OCI-LY7 (cell line): ENCODE results near the gene STKLD1. TPM values are rescaled to one million over a fixed set of nuclear protein-coding genes. Genes with fewer than 3 reads are reported as not detected.

Source experiments
- BruUV-seq: library from RNA; stranded (reverse); fragments of 400-500 nt; replicated peaks from 2 replicates; lab custom pipeline; 2021; lab: Mats Ljungman, UMichigan
- CTCF ChIA-PET: fragments of 300-600 bp; sonication (Branson Sonifier 250); formaldehyde crosslinking; loops from one replicate; lab custom pipeline; 2022; ENCODE audit warnings: antibody characterized with exemption; ENCODE audit not compliant: unreplicated experiment; lab: Charles Lee
- POLR2A ChIA-PET: fragments of 300-600 bp; sonication (Branson Sonifier 250); formaldehyde crosslinking; loops from one replicate; lab custom pipeline; 2022; ENCODE audit warnings: antibody characterized with exemption; lab: Charles Lee
- DNase-seq: peaks from one replicate; pipeline ENCODE4 v3.0.0-alpha.2; 2015; ENCODE audit warnings: low spot score
- H2AFZ ChIP-seq: fragments of 200-600 bp; sonication (generic), shearing (Covaris generic); 2 replicates; pipeline ENCODE4 v1.6.1; 2014; ENCODE audit warnings: mild to moderate bottlenecking, antibody characterized with exemption, low read length, moderate library complexity
- H3K27ac ChIP-seq: fragments of 200-600 bp; sonication (generic); 2 replicates; pipeline ENCODE4 v1.5.1; 2014; ENCODE audit warnings: mixed run types, low read depth, mild to moderate bottlenecking, moderate library complexity, low read length, inconsistent platforms; ENCODE audit not compliant: poor library complexity, severe bottlenecking
- H3K36me3 ChIP-seq: fragments of 200-600 bp; sonication (generic); 2 replicates; pipeline ENCODE4 v1.6.1; 2014; ENCODE audit warnings: mild to moderate bottlenecking, antibody characterized with exemption, low read length, moderate library complexity, mixed read lengths; ENCODE audit not compliant: insufficient read depth
- H3K4me1 ChIP-seq: fragments of 200-600 bp; sonication (generic); 2 replicates; pipeline ENCODE4 v1.5.1; 2014; ENCODE audit warnings: mild to moderate bottlenecking, low read length; ENCODE audit not compliant: insufficient read depth, poor library complexity, severe bottlenecking
- H3K4me2 ChIP-seq: fragments of 200-600 bp; sonication (generic); 2 replicates; pipeline ENCODE4 v1.6.1; 2014; ENCODE audit warnings: mild to moderate bottlenecking, low read length
- H3K4me3 ChIP-seq: fragments of 200-600 bp; sonication (generic); 2 replicates; pipeline ENCODE4 v1.5.1; 2014; ENCODE audit warnings: mild to moderate bottlenecking, low read depth, low read length; ENCODE audit not compliant: poor library complexity, severe bottlenecking
- H3K79me2 ChIP-seq: fragments of 200-600 bp; sonication (generic); 2 replicates; pipeline ENCODE4 v1.6.1; 2016; ENCODE audit warnings: low read depth, mild to moderate bottlenecking, low read length, moderate library complexity, mixed read lengths; ENCODE audit not compliant: insufficient read depth
- H3K9me2 ChIP-seq: fragments of 200-600 bp; sonication (generic); 2 replicates; pipeline ENCODE4 v1.6.1; 2016; ENCODE audit warnings: mild to moderate bottlenecking, low read length, mixed read lengths; ENCODE audit not compliant: insufficient read depth
- H3K9me3 ChIP-seq: fragments of 200-600 bp; sonication (generic); 2 replicates; pipeline ENCODE4 v1.6.1; 2014; ENCODE audit warnings: mild to moderate bottlenecking, mixed run types, low read length, mixed read lengths
- H4K20me1 ChIP-seq: fragments of 200-600 bp; sonication (generic); 2 replicates; pipeline ENCODE4 v1.6.1; 2014; ENCODE audit warnings: mild to moderate bottlenecking, antibody characterized with exemption, low read length, moderate library complexity, mixed read lengths; ENCODE audit not compliant: insufficient read depth
- CTCF ChIP-seq: fragments of 200-600 bp; sonication (generic); conservative IDR thresholded peaks from 2 replicates; pipeline ENCODE4 v1.5.1; 2014; ENCODE audit warnings: mild to moderate bottlenecking, antibody characterized with exemption, low read length, moderate library complexity, mixed read lengths
- EZH2phosphoT487 ChIP-seq: fragments of 200-600 bp; sonication (generic); IDR thresholded peaks from 2 replicates; pipeline ENCODE4 v1.6.1; 2018; ENCODE audit warnings: low read depth, borderline replicate concordance, mild to moderate bottlenecking, mixed run types, antibody characterized with exemption, low read length, moderate library complexity, mixed read lengths
- intact Hi-C: fragments of 100-400 bp; cut with micrococcal nuclease; formaldehyde crosslinking; loops from one replicate; pipeline ENCODE4 v1.10.0; 2022; ENCODE audit not compliant: unreplicated experiment
- total RNA-seq, 2 experiments: library from RNA; depleted of rRNA in 1 of 2; stranded (reverse); fragments of >200 nt in 1 of 2; shearing (Covaris generic) in 1 of 2; gene quantifications; 2 replicates each; pipeline ENCODE4 v1.2.3, GENCODE V29; 2014 to 2022

The STKLD1 gene
- total RNA-seq, 2 experiments from 2014 or later = 1.4 to 1.7 TPM

GRCh38 chr9:133384736-133385321 is 8.7 kb downstream of the STKLD1 start:
- H3K4me3 ChIP-seq = no peak overlapping the region
- no peak overlapping the region for H2AFZ ChIP-seq
- CTCF ChIA-PET = interaction anchor here (0.5 to 0.6 kb wide), 2 partner anchors 19 to 316 kb away, joined by 3 read pairs; no protein-coding TSS in a partner anchor
- H3K27ac ChIP-seq = no peak overlapping the region
- 0 out of 2 replicates have a peak, but pooled peaks cover 7% of the 10 kb centered on the region for H3K9me3 ChIP-seq
- H3K9me2 ChIP-seq = no peaks in the 10 kb centered on the region
- intact Hi-C loops = no loop called here
- POLR2A ChIA-PET = no interaction called here
- H3K79me2 ChIP-seq = no peaks in the 10 kb centered on the region
- DNase-seq = no peak
- H3K36me3 ChIP-seq = no peaks in the 10 kb centered on the region
- BruUV-seq = no TSS peak
- H3K4me2 ChIP-seq = no peak overlapping the region
- no peaks in the 10 kb centered on the region for H4K20me1 ChIP-seq
- no peaks in the 10 kb centered on the region for H3K4me1 ChIP-seq
- no peak for TF ChIP-seq CTCF

- H3K27ac ChIP-seq = no peak overlapping the region
- no peak overlapping the region for H2AFZ ChIP-seq
- H4K20me1 ChIP-seq = no peaks in the 10 kb centered on the region
- no peaks in the 10 kb centered on the region for H3K4me1 ChIP-seq
- ChIA-PET POLR2A (no interaction called here), CTCF (interaction anchor here (0.5 kb wide), 1 partner anchor 316 kb away, joined by 3 read pairs; no protein-coding TSS in a partner anchor)
- H3K4me2 ChIP-seq = no peak overlapping the region
- TF ChIP-seq EZH2phosphoT487 (no peak), CTCF (no peak)
- no peak for DNase-seq
- H3K4me3 ChIP-seq = no peak overlapping the region
- BruUV-seq = no TSS peak
- no peaks in the 10 kb centered on the region for H3K79me2 ChIP-seq
- no peaks in the 10 kb centered on the region for H3K36me3 ChIP-seq
- 0 out of 2 replicates have a peak, but pooled peaks cover 7% of the 10 kb centered on the region for H3K9me3 ChIP-seq
- intact Hi-C loops = no loop called here
- H3K9me2 ChIP-seq = no peaks in the 10 kb centered on the region
Observed at GRCh38 chr9:133385452-133385851, 9.3 kb downstream of the STKLD1 start.

GRCh38 chr9:133386338-133386737 is 10.2 kb downstream of the STKLD1 start:
- no peak overlapping the region for H2AFZ ChIP-seq
- BruUV-seq = no TSS peak
- intact Hi-C loops = no loop called here
- ChIA-PET POLR2A (no interaction called here), CTCF (no interaction called here)
- H4K20me1 ChIP-seq = no peaks in the 10 kb centered on the region
- H3K27ac ChIP-seq = no peak overlapping the region
- no peak for TF ChIP-seq CTCF
- TF ChIP-seq EZH2phosphoT487 = no peak
- no peak overlapping the region for H3K4me3 ChIP-seq
- no peaks in the 10 kb centered on the region for H3K36me3 ChIP-seq
- H3K9me3 ChIP-seq = 0 out of 2 replicates have a peak, but pooled peaks cover 7% of the 10 kb centered on the region
- no peaks in the 10 kb centered on the region for H3K9me2 ChIP-seq
- H3K4me2 ChIP-seq = no peak overlapping the region
- no peaks in the 10 kb centered on the region for H3K4me1 ChIP-seq
- H3K79me2 ChIP-seq = no peaks in the 10 kb centered on the region
- DNase-seq = no peak
